SK-N-SH treated with all-trans-retinoic acid at 6 μM for 48 hours (cell line): ENCODE results near the gene RASA3.

Experiments
- GLIS3 ChIP-seq: fragments of 250-450 bp; sonication (Bioruptor Pico); IDR thresholded peaks from 2 replicates; pipeline ENCODE4 v1.5.0; 2020; ENCODE audit warnings: mild to moderate bottlenecking, moderate library complexity
- ZC3H10 ChIP-seq: fragments of 250-450 bp; sonication (Bioruptor Pico); IDR thresholded peaks from 2 replicates; pipeline ENCODE4 v1.5.1; 2021; ENCODE audit warnings: mild to moderate bottlenecking, moderate library complexity
- ZFP3 ChIP-seq: fragments of 250-450 bp; sonication (Bioruptor Pico); IDR thresholded peaks from 2 replicates; pipeline ENCODE4 v1.5.0; 2020; ENCODE audit warnings: mild to moderate bottlenecking, moderate library complexity
- TF ChIP-seq, protein P1 (sequence below): fragments of 250-450 bp; sonication (Bioruptor Pico); IDR thresholded peaks from 2 replicates; pipeline ENCODE4 v1.5.1; 2021; ENCODE audit warnings: mild to moderate bottlenecking, moderate library complexity
- TF ChIP-seq, protein P2 (sequence below): fragments of 250-450 bp; sonication (Bioruptor Pico); IDR thresholded peaks from 2 replicates; pipeline ENCODE4 v1.5.1; 2020; ENCODE audit warnings: low read depth, mild to moderate bottlenecking, moderate library complexity

DNA sequence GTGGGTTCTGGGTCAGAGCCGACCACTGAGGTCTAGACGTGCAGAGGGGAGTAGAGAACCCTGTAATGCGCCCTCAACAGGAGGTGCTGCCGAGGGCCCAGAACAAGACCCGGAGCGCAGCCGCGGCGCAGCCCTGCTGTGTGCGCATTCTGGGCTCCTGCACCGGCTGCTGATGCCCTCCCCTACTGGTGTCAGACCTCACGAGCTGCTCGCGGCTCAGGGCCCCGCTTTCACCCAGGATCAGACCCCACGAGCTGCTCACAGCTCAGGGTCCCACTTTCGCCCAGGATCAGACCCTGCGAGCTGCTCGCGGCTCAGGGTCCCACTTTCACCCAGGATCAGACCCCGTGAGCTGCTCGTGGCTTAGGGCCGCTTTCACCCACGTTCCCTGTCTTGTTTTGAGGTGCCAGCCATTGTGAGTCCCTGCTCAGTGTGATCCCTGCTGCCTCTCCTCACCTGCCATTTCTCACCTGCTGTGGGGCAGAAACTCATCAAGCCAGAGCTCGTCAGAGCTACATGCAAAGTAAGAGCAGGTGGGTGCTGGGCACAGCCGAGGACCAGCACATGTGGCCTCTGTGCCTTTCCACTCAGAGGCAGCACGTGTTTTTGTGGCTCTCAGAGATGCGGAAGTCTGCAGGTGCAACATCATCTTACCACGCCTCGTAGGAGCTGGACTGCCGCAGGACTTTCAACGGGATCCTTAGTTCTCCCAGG, 111.5 kb downstream of the RASA3 start:
- TF ChIP-seq ZC3H10 (CRISPR knock-in tag), result no peak
- TF ChIP-seq, protein P1, sequence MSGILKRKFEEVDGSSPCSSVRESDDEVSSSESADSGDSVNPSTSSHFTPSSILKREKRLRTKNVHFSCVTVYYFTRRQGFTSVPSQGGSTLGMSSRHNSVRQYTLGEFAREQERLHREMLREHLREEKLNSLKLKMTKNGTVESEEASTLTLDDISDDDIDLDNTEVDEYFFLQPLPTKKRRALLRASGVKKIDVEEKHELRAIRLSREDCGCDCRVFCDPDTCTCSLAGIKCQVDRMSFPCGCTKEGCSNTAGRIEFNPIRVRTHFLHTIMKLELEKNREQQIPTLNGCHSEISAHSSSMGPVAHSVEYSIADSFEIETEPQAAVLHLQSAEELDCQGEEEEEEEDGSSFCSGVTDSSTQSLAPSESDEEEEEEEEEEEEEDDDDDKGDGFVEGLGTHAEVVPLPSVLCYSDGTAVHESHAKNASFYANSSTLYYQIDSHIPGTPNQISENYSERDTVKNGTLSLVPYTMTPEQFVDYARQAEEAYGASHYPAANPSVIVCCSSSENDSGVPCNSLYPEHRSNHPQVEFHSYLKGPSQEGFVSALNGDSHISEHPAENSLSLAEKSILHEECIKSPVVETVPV (CRISPR knock-in tag), result no peak
- TF ChIP-seq, protein P2, sequence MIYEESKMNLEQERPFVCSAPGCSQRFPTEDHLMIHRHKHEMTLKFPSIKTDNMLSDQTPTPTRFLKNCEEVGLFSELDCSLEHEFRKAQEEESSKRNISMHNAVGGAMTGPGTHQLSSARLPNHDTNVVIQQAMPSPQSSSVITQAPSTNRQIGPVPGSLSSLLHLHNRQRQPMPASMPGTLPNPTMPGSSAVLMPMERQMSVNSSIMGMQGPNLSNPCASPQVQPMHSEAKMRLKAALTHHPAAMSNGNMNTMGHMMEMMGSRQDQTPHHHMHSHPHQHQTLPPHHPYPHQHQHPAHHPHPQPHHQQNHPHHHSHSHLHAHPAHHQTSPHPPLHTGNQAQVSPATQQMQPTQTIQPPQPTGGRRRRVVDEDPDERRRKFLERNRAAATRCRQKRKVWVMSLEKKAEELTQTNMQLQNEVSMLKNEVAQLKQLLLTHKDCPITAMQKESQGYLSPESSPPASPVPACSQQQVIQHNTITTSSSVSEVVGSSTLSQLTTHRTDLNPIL (CRISPR knock-in tag), result no peak
- TF ChIP-seq GLIS3 (CRISPR knock-in tag), result no peak
- TF ChIP-seq ZFP3 (CRISPR knock-in tag), result no peak
